HepG2 (cell line): ENCODE results near the gene LYZL6. TPM values are rescaled to one million over a fixed set of nuclear protein-coding genes. Genes with fewer than 3 reads are reported as not detected.

Source experiments
- ATAC-seq: fragments of 200-7000 bp; cut with Tn5 transposase; 3 replicates; pipeline ENCODE4 v1.9.1; 2020; ENCODE audit warnings: mild to moderate bottlenecking, moderate library complexity
- BruUV-seq: library from RNA; stranded (reverse); fragments of 400-500 nt; replicated peaks from 2 replicates; lab custom pipeline; 2021; lab: Mats Ljungman, UMichigan
- CTCF ChIA-PET: fragments of 300-600 bp; formaldehyde crosslinking; extraction: SDS; loops from one replicate; lab custom pipeline; 2021; ENCODE audit warnings: low total read pairs, inconsistent platforms, low intra/inter-chr PET ratio; lab: Yijun Ruan, JAX
- POLR2A ChIA-PET: fragments of 350-600 bp; sonication (Branson Sonifier 250); formaldehyde crosslinking; loops from one replicate; lab custom pipeline; 2020; ENCODE audit warnings: antibody characterized with exemption, inconsistent platforms; lab: Yijun Ruan, JAX
- DNase-seq: peaks from one replicate; pipeline ENCODE4 v3.0.0-alpha.2; 2015; ENCODE audit warnings: low spot score
- FAIRE-seq: peaks from 3 replicates; lab custom pipeline; 2011; peaks lifted over from hg19 to GRCh38; lab: Jason Lieb, UNC
- H2AFZ ChIP-seq: one replicate; pipeline ENCODE4 v1.6.1; 2011; ENCODE audit warnings: low read length, inconsistent platforms
- H3K27ac ChIP-seq: fragments of 300-600 bp; 3 replicates; pipeline ENCODE4 v1.8.0; 2011; ENCODE audit warnings: mixed run types, mild to moderate bottlenecking, mixed read lengths, low read length, inconsistent platforms; ENCODE audit not compliant: insufficient read depth; ENCODE audit errors: extremely low read length
- H3K27me3 ChIP-seq, 2 experiments: fragments of 200-600 bp in 1 of 2; 2 replicates in 1 of 2; 3 replicates in 1 of 2; pipeline versions ENCODE4 v1.6.0 to v1.8.0; 2011; ENCODE audit warnings: low read length in 2 of 2, mild to moderate bottlenecking in 2 of 2, moderate library complexity in 2 of 2, inconsistent platforms in 1 of 2; ENCODE audit not compliant: insufficient read depth in 2 of 2, control insufficient read depth in 1 of 2
- H3K36me3 ChIP-seq, 2 experiments: fragments of 200-600 bp in 1 of 2; replicated peaks in 1 of 2; 2 replicates in 1 of 2; 3 replicates in 1 of 2; pipeline versions ENCODE4 v1.5.1 to v1.8.0; 2011; ENCODE audit warnings: low read length in 2 of 2, inconsistent platforms in 1 of 2; ENCODE audit not compliant: insufficient read depth in 2 of 2, control insufficient read depth in 1 of 2
- H3K4me1 ChIP-seq: 2 replicates; pipeline ENCODE4 v1.5.1; 2012; ENCODE audit warnings: low read length, inconsistent platforms; ENCODE audit not compliant: insufficient read depth
- H3K4me2 ChIP-seq: 2 replicates; pipeline ENCODE4 v1.6.0; 2011; ENCODE audit warnings: low read depth, low read length, inconsistent platforms
- H3K4me3 ChIP-seq, 3 experiments: fragments of 200-600 bp in 1 of 3; sonication (generic), shearing (Covaris generic) in 1 of 3; replicated peaks in 1 of 3; 2 replicates each; pipeline ENCODE4 v1.5.1; 2011 to 2016; ENCODE audit warnings: low read length in 3 of 3, inconsistent platforms in 2 of 3, low read depth in 2 of 3, mild to moderate bottlenecking in 2 of 3, control low read depth in 1 of 3, mixed read lengths in 1 of 3; ENCODE audit not compliant: insufficient read depth in 1 of 3
- H3K79me2 ChIP-seq: one replicate; pipeline ENCODE4 v1.6.1; 2011; ENCODE audit warnings: low read length, inconsistent platforms; ENCODE audit not compliant: insufficient read depth
- H3K9ac ChIP-seq: 2 replicates; pipeline ENCODE4 v1.6.0; 2011; ENCODE audit warnings: mild to moderate bottlenecking, low read depth, low read length, inconsistent platforms; ENCODE audit not compliant: insufficient read depth
- H3K9me3 ChIP-seq: 2 replicates; pipeline ENCODE4 v1.5.1; 2012; ENCODE audit warnings: mild to moderate bottlenecking, low read length
- H4K20me1 ChIP-seq: 2 replicates; pipeline ENCODE4 v1.6.0; 2011; ENCODE audit warnings: inconsistent platforms, mild to moderate bottlenecking, low read length, moderate library complexity; ENCODE audit not compliant: insufficient read depth
- CHCHD3 ChIP-seq: sonication (generic); formaldehyde crosslinking; IDR thresholded peaks from 2 replicates; pipeline ENCODE4 v1.8.0; 2022; ENCODE audit warnings: mild to moderate bottlenecking, missing genetic modification reagents, moderate library complexity
- DNMT1 ChIP-seq: sonication (generic); formaldehyde crosslinking; IDR thresholded peaks from 2 replicates; pipeline ENCODE4 v1.5.1; 2020; ENCODE audit warnings: mild to moderate bottlenecking, missing genetic modification reagents
- IKZF4 ChIP-seq: sonication (generic); formaldehyde crosslinking; IDR thresholded peaks from 2 replicates; pipeline ENCODE4 v1.5.1; 2020; ENCODE audit warnings: borderline replicate concordance, mild to moderate bottlenecking, low read depth, missing genetic modification reagents; ENCODE audit errors: not compliant biosample characterization
- SMAD3 ChIP-seq: sonication (generic); formaldehyde crosslinking; IDR thresholded peaks from 2 replicates; pipeline ENCODE4 v1.4.0; 2020; ENCODE audit warnings: missing genetic modification reagents
- ZEB1 ChIP-seq: IDR thresholded peaks from 2 replicates; pipeline ENCODE4 v1.6.1; 2012; ENCODE audit warnings: mild to moderate bottlenecking, low read depth, inconsistent platforms; ENCODE audit not compliant: insufficient replicate concordance
- ZHX2 ChIP-seq, 2 experiments: sonication (generic) in 1 of 2; formaldehyde crosslinking in 1 of 2; IDR thresholded peaks; 2 replicates each; pipeline versions ENCODE4 v1.6.1 to v1.9.0; 2014 to 2022; ENCODE audit warnings: antibody characterized with exemption in 1 of 2, borderline replicate concordance in 1 of 2, inconsistent platforms in 1 of 2, low read depth in 1 of 2, missing genetic modification reagents in 1 of 2
- ZNF142 ChIP-seq: sonication (generic); formaldehyde crosslinking; IDR thresholded peaks from 2 replicates; pipeline ENCODE4 v1.4.0; 2020; ENCODE audit warnings: missing genetic modification reagents
- ZNF414 ChIP-seq: sonication (generic); formaldehyde crosslinking; IDR thresholded peaks from 2 replicates; pipeline ENCODE4 v1.5.0; 2020; ENCODE audit warnings: missing genetic modification reagents
- ZNF883 ChIP-seq: sonication (generic); formaldehyde crosslinking; IDR thresholded peaks from 2 replicates; pipeline ENCODE4 v1.5.1; 2020; ENCODE audit warnings: mild to moderate bottlenecking, missing genetic modification reagents; ENCODE audit errors: not compliant biosample characterization
- whole genome bisulfite sequencing: methylation state at CpG from one replicate; pipeline ENCODE4 v1.1.6; 2017; ENCODE audit warnings: low lambda C conversion rate; 5-methylcytosine and 5-hydroxymethylcytosine counted together
- in situ Hi-C: cut with HindIII; loops from 2 replicates; pipeline ENCODE4 v1.10.0; 2017; ENCODE audit warnings: low pct_unique_long_range_greater_than_20kb; ENCODE audit not compliant: extremely low pct_ligation_motif_present
- intact Hi-C: fragments of 100-400 bp; cut with micrococcal nuclease; formaldehyde crosslinking; loops from one replicate; pipeline ENCODE4 v1.10.0; 2022; ENCODE audit not compliant: unreplicated experiment
- polyA plus RNA-seq, 8 experiments: library from polyadenylated mRNA; depleted of rRNA in 3 of 8; stranded (reverse) in 7 of 8; unstranded in 1 of 8; fragments of >200 nt; fragmentation: Illumina TruSeq in 4 of 8; extraction: Trizol in 4 of 8; gene quantifications; 2 replicates each; pipeline versions ENCODE4 v1.2.1 to v1.2.3, GENCODE V29; 2011 to 2016; ENCODE audit warnings: low read depth in 4 of 8, missing spikeins in 1 of 8, mixed read lengths in 1 of 8; ENCODE audit not compliant: insufficient read depth in 1 of 8
- total RNA-seq, 5 experiments: library from RNA; depleted of rRNA; stranded (reverse); fragments of >200 nt; fragmentation: Illumina TruSeq; extraction: Trizol; gene quantifications; 2 replicates each; pipeline ENCODE4 v1.2.3, GENCODE V29; 2016; ENCODE audit warnings: low read depth in 1 of 5

LYZL6 gene
- total and polyA plus RNA-seq, 2 of the 13 experiments (the other 11 are each of a cell fraction or from before 2014, with no cell fraction given) = not detected

GRCh38 chr17:35892091-35893035 is 51.1 kb downstream of the LYZL6 start:
- 30% methylated on average over 6 of the region's 6 CpGs for WGBS
- Histone ChIP-seq H3K4me1 (no peaks in the 10 kb centered on the region), H3K27me3 (peaks cover 1 to 10% of the 10 kb centered on the region in 2 experiments; a peak in 2 of 5 replicates), H3K79me2 (no peaks in the 10 kb centered on the region), H3K4me3 (no peak overlapping the region), H2AFZ (no peak overlapping the region), H3K27ac (no peak overlapping the region), H3K9ac (no peak overlapping the region), H3K4me2 (no peak overlapping the region), H4K20me1 (no peaks in the 10 kb centered on the region), H3K36me3 (no peaks in the 10 kb centered on the region), H3K9me3 (no peaks in the 10 kb centered on the region)
- no peak for FAIRE-seq
- POLR2A ChIA-PET = interaction anchor here (0.6 kb wide), 1 partner anchor 34 kb away, joined by 3 read pairs; no protein-coding TSS in a partner anchor
- BruUV-seq = no TSS peak
- TF ChIP-seq ZHX2 (IDR thresholded peaks at IDR 0.05; ENCODE audit: low read depth) (no peak), ZHX2 (CRISPR knock-in tag; IDR thresholded peaks at IDR 0.05; ENCODE audit: borderline replicate concordance) (no peak), ZNF883 (CRISPR knock-in tag) (no peak), SMAD3 (CRISPR knock-in tag) (no peak), DNMT1 (CRISPR knock-in tag) (no peak), ZEB1 (no peak), IKZF4 (CRISPR knock-in tag) (no peak), CHCHD3 (CRISPR knock-in tag) (no peak), ZNF142 (CRISPR knock-in tag) (no peak), ZNF414 (CRISPR knock-in tag) (no peak)
- in situ Hi-C loops (no loop called here), intact Hi-C loops (no loop called here)
- CTCF ChIA-PET = no interaction called here
- no peak for ATAC-seq
- DNase-seq = no peak
